OCI-M1 (cell line): Measurements from ENCODE around the gene VRTN.
"Not testable (repeated sequence)": the region's sequence is repeated elsewhere in the genome, so short reads cannot be mapped to it uniquely, and the experiment has no call there.

Source experiments
- DNase-seq: peaks from one replicate; lab custom pipeline; 2025; lab: John Stamatoyannopoulos, UW

Gene VRTN

DNA sequence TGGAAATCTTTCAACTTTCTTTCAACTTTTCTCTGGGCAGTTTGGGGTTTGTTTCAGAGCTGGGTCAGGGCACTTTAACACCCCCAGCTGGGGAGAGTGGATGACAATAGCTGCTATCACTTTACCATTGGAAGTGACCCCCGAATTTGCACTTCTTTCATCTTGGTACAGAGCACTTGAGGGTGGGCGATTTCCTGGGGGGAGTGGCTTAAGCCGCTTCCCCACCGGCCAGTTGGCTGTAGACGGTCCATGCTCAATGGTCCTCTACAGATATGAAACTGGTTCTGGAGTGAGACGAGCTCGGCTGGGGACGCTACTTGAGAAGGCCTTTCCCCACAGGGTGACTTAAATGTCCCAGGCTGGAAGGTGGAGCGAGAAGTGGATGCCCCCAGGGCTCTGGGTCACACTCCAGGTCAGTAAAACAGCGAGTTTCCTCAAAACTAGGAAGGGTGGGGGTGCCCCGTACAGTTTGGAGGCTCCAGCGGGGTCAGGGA, at the start of gene VRTN:
VRTN (plus strand) TSS at position 231 of the 494 bp plus-strand sequence. CDS start 8,313 bp downstream, outside the sequence.
- DNase-seq, result no peak

DNA sequence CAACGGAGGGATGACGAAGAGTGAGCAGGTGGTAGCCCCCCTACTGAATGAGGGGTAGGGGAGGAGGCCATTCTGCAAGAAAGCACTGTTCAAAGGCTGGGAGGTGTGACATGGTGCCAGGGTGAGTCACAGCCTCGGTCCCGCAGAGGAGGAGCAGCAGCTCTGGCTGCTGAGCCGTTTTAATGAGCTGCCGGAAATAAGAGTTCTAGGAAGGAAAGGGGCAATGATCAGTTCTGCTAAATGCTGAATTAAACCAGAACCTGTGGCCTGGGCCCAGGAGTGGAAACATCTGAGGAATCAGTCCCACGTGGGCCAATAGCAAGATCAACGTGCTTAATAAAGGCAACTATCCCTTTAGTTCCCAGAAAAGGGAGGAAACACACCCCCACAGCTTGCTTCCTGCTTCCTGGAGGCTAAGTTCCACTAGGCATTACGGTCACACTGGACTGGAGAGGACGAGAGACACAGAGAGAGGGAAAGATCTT, 49.2 kb upstream of the VRTN start:
- no peak for DNase-seq

- DNase-seq, result no peak
Measured at GRCh38 chr14:74301594-74302151, 46.6 kb upstream of the VRTN start.

DNA sequence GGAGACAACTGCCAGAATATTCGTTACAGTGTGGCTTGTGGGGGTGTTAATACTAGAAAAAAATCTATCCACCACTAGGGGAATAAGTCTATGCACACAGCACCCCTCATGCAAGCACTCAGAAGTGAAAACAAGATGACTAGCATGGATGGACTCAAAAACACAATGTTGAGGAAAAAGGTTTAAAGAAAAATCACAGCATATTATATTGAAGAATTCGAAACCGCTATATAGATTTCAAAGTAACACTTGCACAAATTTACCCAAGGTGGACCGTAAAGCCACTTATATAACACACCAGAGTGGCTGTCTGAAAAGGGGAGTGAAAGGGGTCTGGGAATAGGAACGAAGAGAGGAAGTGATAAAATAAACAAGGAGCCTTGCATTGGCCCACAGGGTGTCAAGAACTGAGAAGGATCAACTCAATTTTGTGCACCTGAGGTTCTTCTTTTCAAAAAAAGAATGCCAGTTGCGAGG, 46.1 kb upstream of the VRTN start:
- peak; percentile 66 for DNase-seq

GRCh38 chr14:74302634-74303569, 45.4 kb upstream of the VRTN start, which contains the start of gene ABCD4:
TSS of gene ABCD4 (minus strand) at chr14:74302934. CDS start at chr14:74302912, 22 bp downstream.
- DNase-seq, result peak; percentile 96

DNA sequence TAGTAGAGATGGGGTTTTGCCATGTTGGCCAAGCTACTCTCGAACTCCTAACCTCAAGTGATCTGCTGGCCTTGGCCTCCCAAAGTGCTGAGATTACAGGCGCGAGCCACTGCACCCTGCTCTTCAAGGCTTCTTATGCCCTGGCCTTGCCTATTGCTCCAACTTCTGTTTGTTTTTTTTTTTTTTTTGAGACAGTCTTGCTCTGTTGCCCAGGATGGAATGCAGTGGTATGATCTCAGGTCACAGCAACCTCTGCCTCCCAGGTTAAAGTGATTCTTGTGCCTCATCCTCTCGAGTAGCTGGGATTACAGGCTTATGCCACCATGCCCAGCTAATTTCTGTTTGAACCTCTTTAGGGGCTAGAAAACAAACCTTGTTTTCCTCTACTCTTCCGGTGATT, 39.6 kb upstream of the VRTN start:
- DNase-seq, result no peak

GRCh38 chr14:74309125-74310022, 38.9 kb upstream of the VRTN start:
- DNase-seq, result peak; percentile 2

GRCh38 chr14:74312161-74312560, 36.1 kb upstream of the VRTN start:
- no peak for DNase-seq

- DNase-seq, result no peak
Measured at GRCh38 chr14:74313601-74314000, 34.7 kb upstream of the VRTN start.

DNA sequence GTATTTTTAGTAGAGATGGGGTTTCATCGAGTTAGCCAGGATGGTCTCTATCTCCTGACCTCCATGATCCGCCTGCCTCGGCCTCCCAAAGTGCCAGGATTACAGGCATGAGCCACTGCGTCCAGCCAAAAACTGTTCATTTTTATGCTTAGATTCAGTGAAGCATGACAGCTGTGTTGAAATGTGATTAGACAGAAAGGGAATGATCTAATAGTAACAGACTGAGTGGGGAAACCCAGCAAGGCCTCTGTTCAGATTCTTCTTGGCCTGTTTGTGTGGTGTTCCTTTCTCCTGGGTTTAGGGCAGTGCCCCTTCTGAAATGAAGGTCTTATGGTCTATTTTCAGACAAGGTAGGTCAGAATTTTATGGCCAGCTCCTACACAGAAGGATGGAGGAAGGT, 33.7 kb upstream of the VRTN start:
- no peak for DNase-seq

DNA sequence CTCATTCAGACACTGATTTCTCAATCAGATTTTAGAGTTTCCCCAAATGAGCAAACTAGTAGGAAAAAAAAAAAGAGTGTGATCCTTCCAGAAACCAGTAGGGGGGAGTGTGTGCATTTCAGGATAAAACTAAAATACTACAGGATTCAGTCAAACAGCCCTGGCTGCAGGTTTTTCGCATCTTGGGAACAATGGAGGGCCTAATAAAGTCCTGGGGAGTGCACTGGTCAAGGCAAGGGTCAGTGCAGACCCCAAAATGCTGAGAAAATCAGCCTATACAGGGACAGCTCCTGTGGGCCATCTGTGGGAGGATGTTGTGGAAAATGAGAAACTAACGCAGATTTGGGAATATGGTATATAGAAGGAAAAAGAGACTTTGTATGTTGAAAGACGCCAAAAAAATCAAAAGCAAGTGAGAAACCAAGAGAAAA, 23.3 kb upstream of the VRTN start:
- DNase-seq, result peak; percentile 53

GRCh38 chr14:74325446-74325845, 22.8 kb upstream of the VRTN start:
- no peak for DNase-seq

DNA sequence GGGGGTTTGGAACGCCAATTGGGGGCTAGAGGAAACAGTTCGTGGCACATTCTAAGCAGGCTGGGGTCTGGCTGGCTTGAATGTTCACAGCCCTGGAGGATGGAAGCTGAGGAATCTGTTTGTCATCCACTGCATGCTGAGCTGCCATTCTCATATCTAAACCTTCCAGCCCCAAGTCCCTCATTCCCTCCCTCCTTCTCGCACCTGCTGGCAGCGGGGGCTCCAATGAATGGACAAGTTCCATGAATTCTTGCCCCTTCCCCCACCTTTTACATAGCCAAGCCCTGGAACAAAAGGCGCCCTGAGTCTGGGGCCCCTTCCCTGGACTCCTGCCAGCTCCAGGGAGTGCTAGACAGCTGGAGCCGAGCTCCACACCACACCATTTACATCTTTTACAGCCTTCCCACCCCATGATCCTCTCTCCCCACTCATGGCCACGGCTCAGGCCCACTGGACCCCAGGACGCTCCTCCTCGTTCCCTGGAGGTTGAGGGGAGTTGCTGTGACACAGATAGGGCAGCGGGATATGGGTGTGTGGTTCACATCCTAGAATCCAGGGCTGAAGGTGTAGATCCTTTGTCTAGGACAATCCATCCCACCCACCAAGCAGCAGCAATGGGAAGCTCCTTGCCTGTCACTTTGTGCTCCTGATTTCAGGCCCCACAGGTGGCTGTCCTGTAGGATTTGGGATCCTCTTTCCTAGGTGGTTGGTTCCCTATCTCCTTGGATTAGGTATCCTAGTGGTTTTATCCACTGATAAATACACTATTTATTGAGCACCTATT, 21.7 kb upstream of the VRTN start:
- DNase-seq, result no peak

DNA sequence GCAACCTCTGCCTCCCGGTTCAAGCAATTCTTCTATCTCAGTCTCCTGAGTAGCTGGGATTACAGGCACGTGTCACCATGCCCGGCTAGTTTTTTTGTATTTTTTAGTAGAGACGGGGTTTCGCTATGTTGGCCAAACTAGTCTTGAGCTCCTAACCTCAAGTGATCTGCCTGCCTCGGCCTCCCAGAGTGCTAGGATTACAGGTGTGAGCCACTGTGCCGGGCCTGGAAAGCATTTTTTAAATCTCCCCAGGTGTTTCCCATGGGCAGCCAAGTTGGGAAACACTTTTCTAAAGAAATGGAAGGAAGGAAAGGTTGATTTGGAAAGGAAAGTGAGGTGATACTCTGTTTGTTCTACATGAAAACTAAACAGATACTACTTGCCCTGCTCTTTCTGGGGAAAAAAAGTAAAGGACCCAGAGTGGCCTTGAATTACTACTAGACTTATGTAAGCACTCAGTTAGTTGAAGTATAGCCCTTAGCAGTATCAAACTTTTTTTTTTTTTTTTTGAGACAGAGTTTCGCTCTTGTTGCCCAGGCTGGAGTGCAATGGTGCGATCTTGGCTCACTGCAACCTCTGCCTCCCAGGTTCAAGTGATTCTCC, 18.2 kb upstream of the VRTN start:
- not testable (repeated sequence) for DNase-seq

GRCh38 chr14:74333909-74334308, 14.4 kb upstream of the VRTN start:
- no peak for DNase-seq

DNA sequence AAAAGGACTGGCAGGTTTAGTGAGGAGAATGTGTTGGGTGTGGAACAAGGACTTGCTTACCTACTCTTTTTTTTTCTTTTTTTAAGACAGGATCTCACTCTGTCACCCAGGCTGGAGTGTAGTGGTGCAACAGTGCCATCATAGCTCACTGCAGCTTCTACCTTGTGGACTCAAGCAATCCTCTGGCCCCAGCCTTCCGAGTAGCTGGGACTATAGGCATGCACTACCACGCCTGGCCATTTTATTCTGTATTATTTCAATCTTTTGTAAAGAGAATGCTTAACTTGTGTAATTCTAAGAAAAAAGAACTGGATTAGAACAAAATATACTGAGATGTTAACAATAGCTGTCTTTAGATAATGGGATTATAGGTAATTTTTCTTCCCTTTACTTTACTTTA, 1.9 kb upstream of the VRTN start:
- no peak for DNase-seq

DNA sequence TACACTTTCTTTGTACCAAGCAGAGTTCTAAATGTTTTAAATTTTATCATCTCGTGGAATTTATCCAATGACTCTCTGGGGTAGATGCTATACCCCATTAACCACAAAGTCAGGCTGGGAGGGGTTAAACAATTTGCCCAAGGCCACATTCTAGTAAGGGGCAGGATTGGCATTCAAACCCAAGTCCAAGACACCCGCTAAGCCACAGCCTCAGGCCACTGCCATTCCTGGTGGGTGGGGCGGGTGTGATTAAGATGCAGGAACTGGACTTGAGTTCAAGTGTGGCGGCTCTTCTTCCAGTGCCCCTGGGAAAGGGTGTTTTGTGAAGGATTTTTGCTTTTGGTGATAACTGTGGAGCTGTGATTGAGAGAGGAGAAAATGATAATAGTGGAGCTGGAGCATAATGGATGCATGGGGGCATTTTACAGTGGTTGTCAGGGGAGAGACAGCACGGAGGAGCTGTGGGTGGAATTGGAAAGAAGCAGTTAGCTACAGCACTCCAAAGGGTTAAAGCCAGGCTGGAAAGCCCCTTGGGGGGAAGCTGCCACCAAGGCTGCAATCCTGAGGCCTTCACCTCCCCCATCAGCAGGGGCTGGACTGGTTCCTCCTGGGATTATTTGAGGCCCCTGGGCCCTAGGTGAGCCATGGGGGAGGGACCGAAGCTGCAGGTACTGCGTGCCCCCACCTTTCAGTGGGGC, 1.0 kb upstream of the VRTN start:
- no peak for DNase-seq

GRCh38 chr14:74347795-74348100, 523 bp upstream of the VRTN start:
- DNase-seq, result no peak

DNA sequence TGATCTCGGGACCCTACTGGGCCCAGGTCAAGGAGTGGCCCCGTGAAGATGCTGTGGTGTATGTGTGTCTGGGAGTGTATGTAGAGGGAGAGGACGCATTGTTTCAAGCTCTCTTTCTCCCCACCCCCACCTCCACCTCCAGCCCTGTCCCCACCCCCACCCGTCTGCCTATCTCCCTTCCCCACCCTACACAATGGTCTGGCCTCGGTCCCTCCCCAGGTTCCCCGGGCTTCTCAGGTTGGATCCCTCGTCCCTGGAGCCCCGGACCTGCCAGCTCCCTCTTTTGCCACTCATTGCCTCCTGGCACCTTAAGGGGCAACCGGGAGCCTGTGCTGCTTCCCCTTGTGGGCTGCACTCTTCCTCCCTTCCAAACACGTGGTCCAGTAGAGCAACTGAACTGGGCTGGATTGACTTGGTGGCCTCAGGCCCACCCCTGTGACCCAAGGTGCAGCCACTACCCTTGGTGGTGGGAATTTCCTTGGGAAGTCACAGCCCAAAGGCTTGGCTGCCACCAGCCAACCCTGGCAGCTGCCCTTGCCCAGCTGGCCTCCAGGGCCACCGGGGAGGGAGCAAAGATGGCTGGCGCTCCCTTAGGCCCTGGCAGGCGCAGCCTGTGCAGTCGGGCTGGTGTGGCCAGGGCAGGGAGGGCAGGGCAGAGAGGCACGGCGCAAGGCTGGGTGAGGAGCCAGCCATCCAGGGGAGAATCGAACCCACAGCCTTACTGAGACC, 628 bp downstream of the VRTN start:
- DNase-seq, result no peak
